K562 (cell line): ENCODE results near the gene DIP2C. TPM values are rescaled to one million over a fixed set of nuclear protein-coding genes. Genes with fewer than 3 reads are reported as not detected.

Experiments
- ATAC-seq: fragments of 200-7000 bp; cut with Tn5 transposase; 3 replicates; pipeline ENCODE4 v1.9.1; 2020; ENCODE audit warnings: moderate library complexity
- BruUV-seq: library from RNA; stranded (reverse); fragments of 400-500 nt; replicated peaks from 2 replicates; lab custom pipeline; 2021; lab: Mats Ljungman, UMichigan
- CTCF ChIA-PET: fragments of 300-600 bp; formaldehyde crosslinking; extraction: SDS; loops from one replicate; lab custom pipeline; 2021; ENCODE audit warnings: low intra/inter-chr PET ratio; lab: Yijun Ruan, JAX
- POLR2A ChIA-PET: fragments of 300-600, 350-650 bp; sonication (Branson Sonifier 250); formaldehyde crosslinking; extraction: SDS; loops from one replicate; lab custom pipeline; 2021; ENCODE audit warnings: antibody characterized with exemption, inconsistent platforms; lab: Yijun Ruan, JAX
- DNase-seq, 4 experiments: peaks; one replicate each; pipeline versions ENCODE4 v3.0.0 to v3.0.0-alpha.2; 2011 to 2018; ENCODE audit warnings: low spot score in 3 of 4, mixed read lengths in 3 of 4; ENCODE audit errors: extremely low read depth in 1 of 4
- FAIRE-seq: peaks from 2 replicates; lab custom pipeline; 2011; peaks lifted over from hg19 to GRCh38; lab: Jason Lieb, UNC
- H2AFZ ChIP-seq: 2 replicates; pipeline ENCODE4 v1.6.0; 2011; ENCODE audit warnings: low read depth, low read length, control low read depth, inconsistent platforms
- H3K27ac ChIP-seq: fragments of 200-600 bp; 3 replicates; pipeline ENCODE4 v1.8.0; 2011; ENCODE audit warnings: low read depth, mild to moderate bottlenecking, control low read depth, inconsistent platforms, low read length, moderate library complexity, mixed read lengths; ENCODE audit errors: extremely low read depth
- H3K27me3 ChIP-seq, 2 experiments: fragments of 300-600 bp in 1 of 2; 2 replicates in 1 of 2; 3 replicates in 1 of 2; pipeline versions ENCODE4 v1.6.0 to v1.8.0; 2011; ENCODE audit warnings: inconsistent platforms in 2 of 2, low read length in 2 of 2, mild to moderate bottlenecking in 1 of 2, mixed read lengths in 1 of 2, moderate library complexity in 1 of 2; ENCODE audit not compliant: control insufficient read depth in 2 of 2, insufficient read depth in 2 of 2
- H3K36me3 ChIP-seq: fragments of 300-600 bp; 3 replicates; pipeline ENCODE4 v1.8.0; 2011; ENCODE audit warnings: mild to moderate bottlenecking, low read length, inconsistent platforms; ENCODE audit not compliant: control insufficient read depth, insufficient read depth
- H3K4me1 ChIP-seq, 2 experiments: fragments of 200-600 bp in 1 of 2; replicated peaks in 1 of 2; 2 replicates in 1 of 2; 3 replicates in 1 of 2; pipeline versions ENCODE4 v1.5.1 to v1.8.0; 2011; ENCODE audit warnings: inconsistent platforms in 2 of 2, low read length in 2 of 2, mild to moderate bottlenecking in 1 of 2, mixed read lengths in 1 of 2, moderate library complexity in 1 of 2; ENCODE audit not compliant: control insufficient read depth in 2 of 2, insufficient read depth in 2 of 2
- H3K4me2 ChIP-seq: 2 replicates; pipeline ENCODE4 v1.6.1; 2011; ENCODE audit warnings: low read length, control low read depth, inconsistent platforms, mixed read lengths; ENCODE audit not compliant: insufficient read depth
- H3K4me3 ChIP-seq: fragments of 200-600 bp; sonication (generic), shearing (Covaris generic); 2 replicates; pipeline ENCODE4 v1.5.1; 2016; ENCODE audit warnings: control low read depth, inconsistent platforms
- H3K79me2 ChIP-seq: fragments of 200-600 bp; 3 replicates; pipeline ENCODE4 v1.8.0; 2011; ENCODE audit warnings: low read length, inconsistent platforms; ENCODE audit not compliant: control insufficient read depth, insufficient read depth
- H3K9ac ChIP-seq, 2 experiments: 2 replicates each; pipeline versions ENCODE4 v1.6.0 to v1.6.1; 2011; ENCODE audit warnings: low read depth in 2 of 2, low read length in 2 of 2, control low read depth in 1 of 2, inconsistent platforms in 1 of 2, mild to moderate bottlenecking in 1 of 2, mixed read lengths in 1 of 2; ENCODE audit not compliant: insufficient read depth in 1 of 2
- H3K9me1 ChIP-seq: one replicate; pipeline ENCODE4 v1.6.0; 2011; ENCODE audit warnings: inconsistent platforms, mild to moderate bottlenecking, low read length, moderate library complexity; ENCODE audit not compliant: control insufficient read depth, insufficient read depth
- H3K9me3 ChIP-seq: replicated peaks from 2 replicates; pipeline ENCODE4 v1.5.1; 2011; ENCODE audit warnings: low read depth, low read length, inconsistent platforms; ENCODE audit not compliant: control insufficient read depth, insufficient read depth
- H4K20me1 ChIP-seq: replicated peaks from 2 replicates; pipeline ENCODE4 v1.6.1; 2011; ENCODE audit warnings: low read length, inconsistent platforms, mixed read lengths; ENCODE audit not compliant: control insufficient read depth, insufficient read depth
- ARID2 ChIP-seq: fragments of 450-650 bp; IDR thresholded peaks from 2 replicates; pipeline ENCODE4 v1.6.1; 2017; ENCODE audit warnings: antibody characterized with exemption, mild to moderate bottlenecking
- GATA2 ChIP-seq: sonication (generic); formaldehyde crosslinking; IDR thresholded peaks from 2 replicates; pipeline ENCODE4 v1.4.0; 2020; ENCODE audit warnings: mild to moderate bottlenecking, missing genetic modification reagents
- LARP7 ChIP-seq: fragments of 450-650 bp; IDR thresholded peaks from 2 replicates; pipeline ENCODE4 v1.6.1; 2016
- MEF2A ChIP-seq: IDR thresholded peaks from 2 replicates; pipeline ENCODE4 v1.6.1; 2011; ENCODE audit warnings: low read depth, mild to moderate bottlenecking, low read length, moderate library complexity; ENCODE audit not compliant: control insufficient read depth
- NONO ChIP-seq, 2 experiments: fragments of 200-400 bp in 1 of 2; fragments of 450-650 bp in 1 of 2; formaldehyde crosslinking in 1 of 2; IDR thresholded peaks; 2 replicates each; pipeline ENCODE4 v1.6.1; 2017; ENCODE audit warnings: low read depth in 2 of 2, mild to moderate bottlenecking in 2 of 2, moderate library complexity in 2 of 2, low read length in 1 of 2
- RBM14 ChIP-seq: fragments of 200-400 bp; formaldehyde crosslinking; IDR thresholded peaks from 2 replicates; pipeline ENCODE4 v1.6.1; 2018; ENCODE audit warnings: low read depth, mild to moderate bottlenecking, low read length, moderate library complexity, borderline replicate concordance; ENCODE audit not compliant: insufficient read depth
- RBM25 ChIP-seq: fragments of 200-400 bp; formaldehyde crosslinking; IDR thresholded peaks from 2 replicates; pipeline ENCODE4 v1.6.1; 2018; ENCODE audit warnings: low read length, low read depth, moderate library complexity; ENCODE audit not compliant: severe bottlenecking
- RFX5 ChIP-seq: IDR thresholded peaks from 2 replicates; pipeline ENCODE4 v1.6.1; 2011; ENCODE audit warnings: low read depth, mild to moderate bottlenecking, improper control_type of control experiment, low read length
- SMAD2 ChIP-seq: fragments of 150-350 bp; IDR thresholded peaks from 2 replicates; pipeline ENCODE4 v1.6.1; 2014; ENCODE audit warnings: low read depth, mild to moderate bottlenecking, low read length
- SREBF1 ChIP-seq: fragments of 150-350 bp; IDR thresholded peaks from 2 replicates; pipeline ENCODE4 v1.6.1; 2014; ENCODE audit warnings: antibody characterized with exemption, low read depth, low read length, borderline replicate concordance
- TAF1 ChIP-seq: IDR thresholded peaks from 2 replicates; pipeline ENCODE4 v1.6.1; 2011; ENCODE audit warnings: mild to moderate bottlenecking, low read length, moderate library complexity; ENCODE audit not compliant: insufficient read depth, control insufficient read depth, severe bottlenecking; ENCODE audit errors: extremely low read depth
- TRIM24 ChIP-seq, 2 experiments: fragments of 450-650 bp; IDR thresholded peaks; 2 replicates each; pipeline ENCODE4 v1.6.1; 2016
- ZNF3 ChIP-seq: fragments of 250-450 bp; sonication (Bioruptor Pico); IDR thresholded peaks from 2 replicates; pipeline ENCODE4 v1.5.0; 2021; ENCODE audit warnings: mild to moderate bottlenecking, moderate library complexity
- ZNF589 ChIP-seq: fragments of 200-800 bp; sonication (Bioruptor generic); IDR thresholded peaks from 2 replicates; pipeline ENCODE4 v1.6.1; 2016; ENCODE audit warnings: low read depth, missing genetic modification characterization, missing compliant biosample characterization
- WGBS: fragments of 100-300 bp; shearing (Covaris generic); methylation state at CpG from one replicate; pipeline ENCODE4 v1.1.6; 2016; ENCODE audit warnings: low coverage, mixed read lengths; ENCODE audit not compliant: insufficient coverage; ENCODE audit errors: missing lambda C conversion rate; 5-methylcytosine and 5-hydroxymethylcytosine counted together
- in situ Hi-C: fragments of 300-500 bp; cut with MboI; formaldehyde crosslinking; loops from 4 replicates; pipeline ENCODE4 v1.15.0; 2018; ENCODE audit warnings: inconsistent platforms, mixed read lengths
- intact Hi-C: fragments of 100-400 bp; cut with micrococcal nuclease; formaldehyde crosslinking; loops from 2 replicates; pipeline ENCODE4 v1.14.2; 2022
- polyA plus RNA-seq, 8 experiments: library from polyadenylated mRNA; depleted of rRNA in 4 of 8; stranded (reverse) in 5 of 8; unstranded in 3 of 8; fragments of >200 nt; fragmentation: Nextera tagmentation in 2 of 8; fragmentation: Illumina TruSeq in 1 of 8; extraction: Ambion mirVana in 2 of 8; extraction: Trizol in 1 of 8; gene quantifications; 2 replicates each; pipeline versions ENCODE4 v1.2.1 to v1.2.3, GENCODE V29; 2011 to 2014; ENCODE audit warnings: inconsistent platforms in 1 of 8, missing spikeins in 1 of 8
- total RNA-seq, 7 experiments: library from RNA; depleted of rRNA in 6 of 7; stranded (reverse); fragments of >200 nt in 6 of 7; fragmentation: Illumina TruSeq in 2 of 7; extraction: Trizol in 2 of 7; gene quantifications; 2 replicates each; pipeline versions ENCODE4 v1.2.1 to v1.2.3, GENCODE V29; 2011 to 2021; ENCODE audit warnings: low replicate concordance in 1 of 7
- TF ChIP-seq, protein P1 (sequence below): sonication (generic); formaldehyde crosslinking; IDR thresholded peaks from 2 replicates; pipeline ENCODE4 v1.8.0; 2022; ENCODE audit warnings: mild to moderate bottlenecking, missing genetic modification reagents, borderline replicate concordance
- TF ChIP-seq, protein P2 (sequence below): fragments of 450-650 bp; IDR thresholded peaks from 2 replicates; pipeline ENCODE4 v1.6.1; 2018; ENCODE audit not compliant: partially characterized antibody

Gene DIP2C
- total and polyA plus RNA-seq, 9 of the 15 experiments (the other 6 are each of a cell fraction or from before 2014, with no cell fraction given), result 0.01 TPM; not detected in 8

DNA sequence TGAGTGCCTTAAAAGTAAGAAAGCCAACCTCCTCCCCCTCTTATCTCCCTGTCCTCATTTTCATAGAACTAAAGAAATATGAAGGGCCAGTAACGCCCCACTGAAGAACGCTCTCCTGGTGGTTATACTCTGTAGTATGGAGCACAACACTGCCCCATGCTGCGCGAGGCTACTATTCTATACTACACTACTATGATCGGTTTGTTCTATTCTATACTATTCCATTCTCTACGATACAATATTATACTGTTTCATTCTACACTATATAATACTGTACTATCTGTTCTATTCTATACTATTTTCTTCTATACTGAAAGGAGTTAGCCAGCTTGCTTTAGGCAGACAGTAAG, 34.8 kb downstream of the DIP2C start:
- no peak overlapping the region for H3K4me2 ChIP-seq
- no peaks in the 10 kb centered on the region for H4K20me1 ChIP-seq
- no peaks in the 10 kb centered on the region for H3K9me1 ChIP-seq
- no peak overlapping the region for H3K9ac ChIP-seq
- H3K27ac ChIP-seq, result no peak overlapping the region
- intact Hi-C loops, result no loop called here
- no peak for FAIRE-seq
- POLR2A ChIA-PET, result no interaction called here
- no TSS peak for BruUV-seq
- no peaks in the 10 kb centered on the region for H3K9me3 ChIP-seq
- no peak for TF ChIP-seq GATA2 (CRISPR knock-in tag)
- no peak for TF ChIP-seq TRIM24 (IDR thresholded peaks at IDR 0.05)
- TF ChIP-seq, protein P1, sequence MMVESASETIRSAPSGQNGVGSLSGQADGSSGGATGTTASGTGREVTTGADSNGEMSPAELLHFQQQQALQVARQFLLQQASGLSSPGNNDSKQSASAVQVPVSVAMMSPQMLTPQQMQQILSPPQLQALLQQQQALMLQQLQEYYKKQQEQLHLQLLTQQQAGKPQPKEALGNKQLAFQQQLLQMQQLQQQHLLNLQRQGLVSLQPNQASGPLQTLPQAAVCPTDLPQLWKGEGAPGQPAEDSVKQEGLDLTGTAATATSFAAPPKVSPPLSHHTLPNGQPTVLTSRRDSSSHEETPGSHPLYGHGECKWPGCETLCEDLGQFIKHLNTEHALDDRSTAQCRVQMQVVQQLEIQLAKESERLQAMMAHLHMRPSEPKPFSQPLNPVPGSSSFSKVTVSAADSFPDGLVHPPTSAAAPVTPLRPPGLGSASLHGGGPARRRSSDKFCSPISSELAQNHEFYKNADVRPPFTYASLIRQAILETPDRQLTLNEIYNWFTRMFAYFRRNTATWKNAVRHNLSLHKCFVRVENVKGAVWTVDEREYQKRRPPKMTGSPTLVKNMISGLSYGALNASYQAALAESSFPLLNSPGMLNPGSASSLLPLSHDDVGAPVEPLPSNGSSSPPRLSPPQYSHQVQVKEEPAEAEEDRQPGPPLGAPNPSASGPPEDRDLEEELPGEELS (CRISPR knock-in tag), result no peak
- no peak for TF ChIP-seq NONO (IDR thresholded peaks at IDR 0.05; ENCODE audit: low read depth in 2 of 2, low read length in 1 of 2)
- TF ChIP-seq RBM25, result no peak
- TF ChIP-seq, protein P2, sequence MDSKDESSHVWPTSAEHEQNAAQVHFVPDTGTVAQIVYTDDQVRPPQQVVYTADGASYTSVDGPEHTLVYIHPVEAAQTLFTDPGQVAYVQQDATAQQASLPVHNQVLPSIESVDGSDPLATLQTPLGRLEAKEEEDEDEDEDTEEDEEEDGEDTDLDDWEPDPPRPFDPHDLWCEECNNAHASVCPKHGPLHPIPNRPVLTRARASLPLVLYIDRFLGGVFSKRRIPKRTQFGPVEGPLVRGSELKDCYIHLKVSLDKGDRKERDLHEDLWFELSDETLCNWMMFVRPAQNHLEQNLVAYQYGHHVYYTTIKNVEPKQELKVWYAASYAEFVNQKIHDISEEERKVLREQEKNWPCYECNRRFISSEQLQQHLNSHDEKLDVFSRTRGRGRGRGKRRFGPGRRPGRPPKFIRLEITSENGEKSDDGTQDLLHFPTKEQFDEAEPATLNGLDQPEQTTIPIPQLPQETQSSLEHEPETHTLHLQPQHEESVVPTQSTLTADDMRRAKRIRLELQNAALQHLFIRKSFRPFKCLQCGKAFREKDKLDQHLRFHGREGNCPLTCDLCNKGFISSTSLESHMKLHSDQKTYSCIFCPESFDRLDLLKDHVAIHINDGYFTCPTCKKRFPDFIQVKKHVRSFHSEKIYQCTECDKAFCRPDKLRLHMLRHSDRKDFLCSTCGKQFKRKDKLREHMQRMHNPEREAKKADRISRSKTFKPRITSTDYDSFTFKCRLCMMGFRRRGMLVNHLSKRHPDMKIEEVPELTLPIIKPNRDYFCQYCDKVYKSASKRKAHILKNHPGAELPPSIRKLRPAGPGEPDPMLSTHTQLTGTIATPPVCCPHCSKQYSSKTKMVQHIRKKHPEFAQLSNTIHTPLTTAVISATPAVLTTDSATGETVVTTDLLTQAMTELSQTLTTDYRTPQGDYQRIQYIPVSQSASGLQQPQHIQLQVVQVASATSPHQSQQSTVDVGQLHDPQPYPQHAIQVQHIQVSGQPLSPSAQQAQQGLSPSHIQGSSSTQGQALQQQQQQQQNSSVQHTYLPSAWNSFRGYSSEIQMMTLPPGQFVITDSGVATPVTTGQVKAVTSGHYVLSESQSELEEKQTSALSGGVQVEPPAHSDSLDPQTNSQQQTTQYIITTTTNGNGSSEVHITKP, result no peak
- TF ChIP-seq ZNF589 (CRISPR knock-in tag), result no peak
- TF ChIP-seq ARID2, result no peak
- no peak for TF ChIP-seq RFX5
- no peak for TF ChIP-seq MEF2A
- no peak for TF ChIP-seq SMAD2
- TF ChIP-seq ZNF3 (CRISPR knock-in tag), result no peak
- TF ChIP-seq SREBF1, result no peak
- no peak for TF ChIP-seq RBM14
- no peak for TF ChIP-seq TAF1
- no peak for TF ChIP-seq LARP7
- TF ChIP-seq, all 486 proteins: peak for 0
- ATAC-seq (peak; percentile 48; the same call in 2 of the 3 replicates), DNase-seq (no peak)
- CTCF ChIA-PET, result no interaction called here
- H3K79me2 ChIP-seq, result no peaks in the 10 kb centered on the region
- in situ Hi-C loops, result no loop called here
- 9% methylated on average over 6 of the region's 6 CpGs for WGBS
- no peak overlapping the region for H3K4me3 ChIP-seq
- H2AFZ ChIP-seq, result no peak overlapping the region
- no peaks in the 10 kb centered on the region for H3K4me1 ChIP-seq
- H3K27me3 ChIP-seq, result peaks cover 0 to 28% of the 10 kb centered on the region in 2 experiments; a peak in 3 of 5 replicates
- no peaks in the 10 kb centered on the region for H3K36me3 ChIP-seq
